ENCODE data around the gene CAPG. TPM values are rescaled to one million over a fixed set of nuclear protein-coding genes. Genes with fewer than 3 reads are reported as not detected.

Gene CAPG
- total and polyA plus RNA-seq, 9 of the 15 experiments (the other 6 are each of a cell fraction or from before 2014, with no cell fraction given), result 10.6 to 90.4 (median 56.0) TPM

- TF ChIP-seq PHF8 (IDR thresholded peaks at IDR 0.05; ENCODE audit: borderline replicate concordance, low read length) (peak; percentile 17; the same call in 1 of the 2 replicates), ZNF695 (CRISPR knock-in tag; IDR thresholded peaks at IDR 0.05) (no peak), ARNT (IDR thresholded peaks at IDR 0.05) (0 out of 4 replicates have a peak, but pooled peaks of 1 of the 2 experiments have one; percentile 52), MXI1 (IDR thresholded peaks at IDR 0.05; ENCODE audit: low read depth, low read length) (0 out of 2 replicates have a peak, but pooled peaks have one; percentile 31), NEUROD1 (IDR thresholded peaks at IDR 0.05; ENCODE audit: borderline replicate concordance, low read depth, low read length, partially characterized antibody) (peak; percentile 63), CREB3L1 (IDR thresholded peaks at IDR 0.05; ENCODE audit: borderline replicate concordance, low read depth) (0 out of 2 replicates have a peak, but pooled peaks have one; percentile 37), ZNF75A (CRISPR knock-in tag; IDR thresholded peaks at IDR 0.05) (no peak), KLF16 (IDR thresholded peaks at IDR 0.05) (0 out of 2 replicates have a peak, but pooled peaks have one; percentile 57), VEZF1 (CRISPR knock-in tag; IDR thresholded peaks at IDR 0.05) (peak; percentile 47; the same call in 1 of the 2 replicates), CBFA2T3 (IDR thresholded peaks at IDR 0.05) (peak; percentile 90), ZFX (CRISPR knock-in tag; IDR thresholded peaks at IDR 0.05) (peak; percentile 49; the same call in 1 of the 2 replicates), ZKSCAN1 (IDR thresholded peaks at IDR 0.05; ENCODE audit: low read depth, low read length) (0 out of 2 replicates have a peak, but pooled peaks have one; percentile 37), ELF1 (tag; IDR thresholded peaks at IDR 0.05) (no peak), LEF1 (IDR thresholded peaks at IDR 0.05) (peak; percentile 58; the same call in 1 of the 2 replicates), ZZZ3 (IDR thresholded peaks at IDR 0.05) (no peak), E2F3 (CRISPR knock-in tag; IDR thresholded peaks at IDR 0.05) (no peak), MYNN (IDR thresholded peaks at IDR 0.05) (no peak), MYNN (CRISPR knock-in tag; IDR thresholded peaks at IDR 0.05) (no peak), CLOCK (CRISPR knock-in tag; IDR thresholded peaks at IDR 0.05; ENCODE audit: borderline replicate concordance) (no peak), FOXA1 (IDR thresholded peaks at IDR 0.05; ENCODE audit: borderline replicate concordance) (no peak), ZFP91 (CRISPR knock-in tag; IDR thresholded peaks at IDR 0.05) (no peak), ZBTB7A (IDR thresholded peaks at IDR 0.05; ENCODE audit: borderline replicate concordance, control insufficient read depth, low read depth, low read length) (peak; percentile 75; the same call in 1 of the 2 replicates)
Measured at GRCh38 chr2:85421260-85422071, 11.3 kb upstream of the CAPG start (continued).
